Tibial nerve (tissue), 4 donors: ENCODE measurements around the gene CAMTA1. TPM values are rescaled to one million over a fixed set of nuclear protein-coding genes. Genes with fewer than 3 reads are reported as not detected.

ENCODE experiments used
- DNase-seq, 2 donors: peaks; one replicate each; pipeline ENCODE4 v3.0.0-alpha.2; 2019; ENCODE audit warnings: low spot score in 2 of 2
- H3K27ac ChIP-seq, 4 donors: fragments of 200-600 bp; sonication (generic) in 3 of 4; one replicate each; pipeline ENCODE4 v1.5.1; 2017 to 2019; ENCODE audit warnings: mild to moderate bottlenecking in 1 of 4
- H3K27me3 ChIP-seq, 2 donors: fragments of 200-600 bp; sonication (generic) in 1 of 2; one replicate each; pipeline versions ENCODE4 v1.5.1 to v1.6.0; 2017 to 2019
- H3K36me3 ChIP-seq, 3 donors: fragments of 200-600 bp; sonication (generic); one replicate each; pipeline ENCODE4 v1.5.1; 2018 to 2019
- H3K4me1 ChIP-seq, 4 donors: fragments of 200-600 bp; sonication (generic) in 3 of 4; one replicate each; pipeline ENCODE4 v1.5.1; 2017 to 2019
- H3K4me3 ChIP-seq, 4 donors: fragments of 200-600 bp; sonication (generic) in 3 of 4; one replicate each; pipeline ENCODE4 v1.5.1; 2017 to 2019; ENCODE audit warnings: mild to moderate bottlenecking in 1 of 4, moderate library complexity in 1 of 4
- H3K9me3 ChIP-seq, 4 donors: fragments of 200-600 bp; sonication (generic) in 3 of 4; one replicate each; pipeline ENCODE4 v1.5.1; 2017 to 2019
- CTCF ChIP-seq, 5 experiments: fragments of 200-600 bp in 3 of 5; fragments of 450-650 bp in 2 of 5; sonication (generic) in 3 of 5; IDR thresholded peaks; one replicate each; pipeline ENCODE4 v1.5.1; 2016 to 2019; ENCODE audit warnings: antibody characterized with exemption in 5 of 5, mild to moderate bottlenecking in 3 of 5, moderate library complexity in 2 of 5
- EP300 ChIP-seq, 2 donors: sonication (generic); formaldehyde crosslinking; IDR thresholded peaks; one replicate each; pipeline ENCODE4 v1.6.1; 2017; ENCODE audit warnings: antibody characterized with exemption in 2 of 2, mild to moderate bottlenecking in 1 of 2
- POLR2A ChIP-seq, 2 donors: fragments of 450-650 bp; IDR thresholded peaks; one replicate each; pipeline ENCODE4 v1.6.1; 2017; ENCODE audit warnings: antibody characterized with exemption in 2 of 2, mild to moderate bottlenecking in 2 of 2, moderate library complexity in 2 of 2
- WGBS, 2 donors: methylation state at CpG; one replicate each; pipeline ENCODE4 v1.1.5; 2018; 5-methylcytosine and 5-hydroxymethylcytosine counted together
- total RNA-seq, 4 donors: library from RNA; depleted of rRNA; stranded (reverse); fragments of >200 nt; gene quantifications; one replicate each; pipeline ENCODE4 v1.1.0, GENCODE V29; 2016

CAMTA1 gene
- total RNA-seq, 4 donors from 2014 or later = 41.8 to 104 (median 87.2) TPM

GRCh38 chr1:6802454-6802853 lies 17.2 kb downstream of the CAMTA1 start:
- H3K36me3 ChIP-seq = no peaks in the 10 kb centered on the region
- 80% methylated on average over 2 of the region's 2 CpGs for WGBS, 2 donors
- DNase-seq = no peak
- no peak overlapping the region for H3K4me3 ChIP-seq
- peaks cover 0 to 46% (median 0%) of the 10 kb centered on the region in 4 donors for H3K4me1 ChIP-seq
- no peaks in the 10 kb centered on the region for H3K9me3 ChIP-seq
- TF ChIP-seq CTCF (IDR thresholded peaks at IDR 0.05) (no peak), EP300 (IDR thresholded peaks at IDR 0.05) (no peak), POLR2A (IDR thresholded peaks at IDR 0.05) (no peak)
- H3K27ac ChIP-seq = no peak overlapping the region
- H3K27me3 ChIP-seq = no peaks in the 10 kb centered on the region

DNA sequence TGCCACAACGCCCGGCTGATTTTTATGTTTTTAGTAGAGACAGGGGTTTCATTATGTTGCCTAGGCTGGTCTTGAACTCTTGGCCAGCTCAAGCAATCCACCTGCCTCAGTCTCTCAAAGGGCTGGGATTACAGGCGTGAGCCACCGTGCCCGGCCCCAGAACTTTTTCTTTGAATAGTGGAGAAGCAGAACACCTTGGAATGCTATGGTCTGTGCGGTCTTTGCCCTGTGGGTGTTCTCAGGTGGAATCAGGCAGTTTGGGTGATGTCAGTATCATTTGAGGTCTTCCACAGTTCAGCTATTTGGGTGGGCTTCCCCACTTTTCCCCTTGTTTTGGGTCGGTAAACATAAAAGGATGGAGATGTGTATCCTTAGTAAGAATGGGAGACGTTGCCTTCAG lies 17.6 kb downstream of the CAMTA1 start:
- WGBS, 2 donors = 82 to 94% methylated on average over 8 of the region's 8 CpGs
- no peak for DNase-seq
- Histone ChIP-seq H3K9me3 (no peaks in the 10 kb centered on the region), H3K4me1 (peaks cover 0 to 50% (median 0%) of the 10 kb centered on the region in 4 donors), H3K36me3 (no peaks in the 10 kb centered on the region), H3K4me3 (no peak overlapping the region), H3K27ac (no peak overlapping the region), H3K27me3 (no peaks in the 10 kb centered on the region)
- TF ChIP-seq EP300 (IDR thresholded peaks at IDR 0.05) (no peak), CTCF (IDR thresholded peaks at IDR 0.05) (no peak), POLR2A (IDR thresholded peaks at IDR 0.05) (no peak)

- H3K4me1 ChIP-seq = peaks cover 0 to 52% (median 0%) of the 10 kb centered on the region in 4 donors
These were observed 18.1 kb downstream of the CAMTA1 start for GRCh38 chr1:6803357-6803756.

GRCh38 chr1:6805004-6805416 lies 19.8 kb downstream of the CAMTA1 start:
- no peak for TF ChIP-seq CTCF (IDR thresholded peaks at IDR 0.05)
- TF ChIP-seq EP300 (IDR thresholded peaks at IDR 0.05) = no peak
- no peak for TF ChIP-seq POLR2A (IDR thresholded peaks at IDR 0.05)
- no peaks in the 10 kb centered on the region for H3K9me3 ChIP-seq
- 76 to 82% methylated on average over 1 of the region's 1 CpG for WGBS, 2 donors
- H3K4me1 ChIP-seq = peaks cover 0 to 48% (median 0%) of the 10 kb centered on the region in 4 donors
- H3K4me3 ChIP-seq = no peak overlapping the region
- H3K36me3 ChIP-seq = no peaks in the 10 kb centered on the region
- DNase-seq = no peak
- no peak overlapping the region for H3K27ac ChIP-seq
- no peaks in the 10 kb centered on the region for H3K27me3 ChIP-seq

More at GRCh38 chr1:6803357-6803756, 18.1 kb downstream of the CAMTA1 start:
- no peak for TF ChIP-seq CTCF (IDR thresholded peaks at IDR 0.05)
- no peak for TF ChIP-seq EP300 (IDR thresholded peaks at IDR 0.05)
- no peak for TF ChIP-seq POLR2A (IDR thresholded peaks at IDR 0.05)
- 90 to 96% methylated on average over 2 of the region's 2 CpGs for WGBS, 2 donors
- no peaks in the 10 kb centered on the region for H3K9me3 ChIP-seq
- H3K27me3 ChIP-seq = no peaks in the 10 kb centered on the region
- no peak overlapping the region for H3K27ac ChIP-seq
- H3K36me3 ChIP-seq = no peaks in the 10 kb centered on the region
- no peak overlapping the region for H3K4me3 ChIP-seq
- no peak for DNase-seq

- DNase-seq = no peak
- Histone ChIP-seq H3K27ac (no peak overlapping the region), H3K4me1 (peaks cover 0 to 27% (median 0%) of the 10 kb centered on the region in 4 donors), H3K4me3 (no peak overlapping the region), H3K9me3 (no peaks in the 10 kb centered on the region), H3K36me3 (no peaks in the 10 kb centered on the region), H3K27me3 (no peaks in the 10 kb centered on the region)
- TF ChIP-seq EP300 (IDR thresholded peaks at IDR 0.05) (no peak), CTCF (IDR thresholded peaks at IDR 0.05) (no peak), POLR2A (IDR thresholded peaks at IDR 0.05) (no peak)
- 65 to 69% methylated on average over 3 of the region's 3 CpGs for WGBS, 2 donors
These were observed 22.5 kb downstream of the CAMTA1 start for GRCh38 chr1:6807782-6808181.
